Type B pancreatic cell (in vitro differentiated cells): Measurements from ENCODE around the gene XKR7. TPM values are rescaled to one million over a fixed set of nuclear protein-coding genes. Genes with fewer than 3 reads are reported as not detected.
A peak's percentile ranks its signal among the peaks of the same experiment; 100 is the strongest.

ENCODE experiments used
- DNase-seq: peaks from one replicate; pipeline ENCODE4 v3.0.0; 2021; ENCODE audit warnings: mixed read lengths; ENCODE audit not compliant: unreplicated experiment; ENCODE audit errors: extremely low spot score
- H3K27ac Mint-ChIP-seq: 2 replicates; pipeline ENCODE4 v1.8.0; 2021; ENCODE audit warnings: mild to moderate bottlenecking, mixed read lengths
- H3K27me3 Mint-ChIP-seq: 2 replicates; pipeline ENCODE4 v1.8.0; 2021; ENCODE audit warnings: mixed read lengths
- H3K36me3 Mint-ChIP-seq: 2 replicates; pipeline ENCODE4 v1.8.0; 2021; ENCODE audit warnings: mixed read lengths
- H3K4me1 Mint-ChIP-seq: one replicate; pipeline ENCODE4 v1.8.0; 2021; ENCODE audit warnings: mixed read lengths; ENCODE audit not compliant: unreplicated experiment
- H3K4me3 Mint-ChIP-seq: 2 replicates; pipeline ENCODE4 v1.8.0; 2021; ENCODE audit warnings: mild to moderate bottlenecking, mixed read lengths
- H3K9me3 Mint-ChIP-seq: 2 replicates; pipeline ENCODE4 v1.8.0; 2021; ENCODE audit warnings: mixed read lengths
- total RNA-seq: library from RNA; stranded (reverse); gene quantifications from 2 replicates; pipeline ENCODE4 v1.2.1, GENCODE V29; 2021; ENCODE audit warnings: low replicate concordance
- TF ChIP-seq, protein P1 (sequence below): fragments of 200-600 bp; sonication (generic); conservative IDR thresholded peaks from 2 replicates; pipeline ENCODE4 v1.5.0; 2021; ENCODE audit warnings: antibody characterized with exemption, mild to moderate bottlenecking

Gene XKR7
- total RNA-seq, 1 donor from 2014 or later, result 4.9 TPM

- H3K9me3 Mint-ChIP-seq, result no peaks in the 10 kb centered on the region
- H3K27me3 Mint-ChIP-seq, result peaks cover 91% of the 10 kb centered on the region
- H3K27ac Mint-ChIP-seq, result peak overlapping the region; percentile 71
- peak overlapping the region; percentile 92 for H3K4me3 Mint-ChIP-seq
- TF ChIP-seq, protein P1, sequence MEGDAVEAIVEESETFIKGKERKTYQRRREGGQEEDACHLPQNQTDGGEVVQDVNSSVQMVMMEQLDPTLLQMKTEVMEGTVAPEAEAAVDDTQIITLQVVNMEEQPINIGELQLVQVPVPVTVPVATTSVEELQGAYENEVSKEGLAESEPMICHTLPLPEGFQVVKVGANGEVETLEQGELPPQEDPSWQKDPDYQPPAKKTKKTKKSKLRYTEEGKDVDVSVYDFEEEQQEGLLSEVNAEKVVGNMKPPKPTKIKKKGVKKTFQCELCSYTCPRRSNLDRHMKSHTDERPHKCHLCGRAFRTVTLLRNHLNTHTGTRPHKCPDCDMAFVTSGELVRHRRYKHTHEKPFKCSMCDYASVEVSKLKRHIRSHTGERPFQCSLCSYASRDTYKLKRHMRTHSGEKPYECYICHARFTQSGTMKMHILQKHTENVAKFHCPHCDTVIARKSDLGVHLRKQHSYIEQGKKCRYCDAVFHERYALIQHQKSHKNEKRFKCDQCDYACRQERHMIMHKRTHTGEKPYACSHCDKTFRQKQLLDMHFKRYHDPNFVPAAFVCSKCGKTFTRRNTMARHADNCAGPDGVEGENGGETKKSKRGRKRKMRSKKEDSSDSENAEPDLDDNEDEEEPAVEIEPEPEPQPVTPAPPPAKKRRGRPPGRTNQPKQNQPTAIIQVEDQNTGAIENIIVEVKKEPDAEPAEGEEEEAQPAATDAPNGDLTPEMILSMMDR, result no peak
- H3K4me1 Mint-ChIP-seq, result peaks cover 18% of the 10 kb centered on the region
- no peaks in the 10 kb centered on the region for H3K36me3 Mint-ChIP-seq
- DNase-seq, result no peak
Observed at GRCh38 chr20:32019563-32020463, 51.9 kb downstream of the XKR7 start.

DNA sequence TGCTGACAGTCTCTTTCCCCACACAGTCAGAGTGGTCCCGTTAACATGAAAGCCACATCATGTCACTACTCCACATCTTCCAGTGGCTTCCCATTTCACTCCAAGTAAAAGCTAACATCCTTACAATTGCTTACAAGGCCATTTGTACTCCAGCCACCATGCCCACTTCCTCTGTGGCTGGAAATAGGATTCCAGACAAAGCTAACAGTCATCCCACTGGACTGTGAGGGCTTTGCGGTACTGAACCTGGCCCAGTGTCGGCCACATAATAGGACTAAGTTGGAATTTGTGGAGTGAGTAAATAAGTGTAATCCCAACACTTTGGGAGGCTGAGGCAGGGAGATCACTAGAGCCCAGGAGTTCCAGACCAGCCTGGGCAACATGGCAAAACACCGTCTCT is 53.1 kb downstream of the XKR7 start:
- Mint-ChIP-seq H3K36me3 (no peaks in the 10 kb centered on the region), H3K27ac (no peak overlapping the region), H3K9me3 (no peaks in the 10 kb centered on the region), H3K4me1 (peaks cover 18% of the 10 kb centered on the region), H3K4me3 (peak overlapping the region; percentile 61), H3K27me3 (peaks cover 86% of the 10 kb centered on the region)
- TF ChIP-seq, protein P1, result no peak
- no peak for DNase-seq

DNA sequence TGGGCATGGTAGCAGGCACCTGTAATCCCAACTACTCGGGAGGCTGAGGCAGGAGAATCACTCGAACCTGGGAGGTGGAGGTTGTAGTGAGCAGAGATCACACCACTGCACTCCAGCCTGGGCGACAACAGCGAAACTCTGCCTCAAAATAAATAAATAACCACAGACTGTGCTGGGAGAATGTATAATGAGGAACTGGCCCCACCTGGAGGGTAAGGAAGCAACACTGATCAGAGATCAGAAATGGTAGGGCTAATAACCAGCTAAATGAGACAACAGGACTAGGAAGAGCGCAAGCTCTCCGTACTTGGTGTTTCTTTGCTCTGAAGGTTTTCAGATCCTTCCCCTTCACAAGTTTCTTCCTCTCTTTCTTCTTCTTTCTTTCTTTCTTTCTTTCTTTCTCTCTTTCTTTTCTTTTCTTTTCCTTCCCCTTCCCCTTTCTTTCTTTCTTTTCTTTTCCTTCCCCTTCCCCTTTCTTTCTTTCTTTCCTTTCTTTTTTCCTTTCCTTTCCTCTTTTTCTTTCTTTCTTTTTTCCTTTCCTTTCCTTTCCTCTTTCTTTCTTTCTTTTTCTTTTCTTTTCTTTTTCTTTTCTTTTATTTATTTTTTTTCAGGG is 56.8 kb downstream of the XKR7 start:
- Mint-ChIP-seq H3K27ac (no peak overlapping the region), H3K4me1 (peaks cover 11% of the 10 kb centered on the region), H3K9me3 (no peaks in the 10 kb centered on the region), H3K4me3 (no peak overlapping the region), H3K36me3 (no peaks in the 10 kb centered on the region), H3K27me3 (peaks cover 83% of the 10 kb centered on the region)
- TF ChIP-seq, protein P1, result no peak
- no peak for DNase-seq

GRCh38 chr20:32027643-32028042 is 59.7 kb downstream of the XKR7 start:
- Mint-ChIP-seq H3K36me3 (no peaks in the 10 kb centered on the region), H3K4me3 (no peak overlapping the region), H3K27me3 (peaks cover 78% of the 10 kb centered on the region), H3K4me1 (peaks cover 5% of the 10 kb centered on the region), H3K27ac (no peak overlapping the region), H3K9me3 (no peaks in the 10 kb centered on the region)
- DNase-seq, result no peak
- TF ChIP-seq, protein P1, result no peak

GRCh38 chr20:32028647-32029372 is 60.9 kb downstream of the XKR7 start:
- peaks cover 5% of the 10 kb centered on the region for H3K4me1 Mint-ChIP-seq
- peak overlapping the region; percentile 8 for H3K4me3 Mint-ChIP-seq
- peaks cover 78% of the 10 kb centered on the region for H3K27me3 Mint-ChIP-seq
- no peak overlapping the region for H3K27ac Mint-ChIP-seq
- no peaks in the 10 kb centered on the region for H3K9me3 Mint-ChIP-seq
- TF ChIP-seq, protein P1, result no peak
- H3K36me3 Mint-ChIP-seq, result no peaks in the 10 kb centered on the region
- no peak for DNase-seq
